Bronchial epithelial cell (primary cell): Measurements from ENCODE around the gene INPP5F. TPM values are rescaled to one million over a fixed set of nuclear protein-coding genes. Genes with fewer than 3 reads are reported as not detected.

Experiments
- DNase-seq: peaks from one replicate; pipeline ENCODE4 v3.0.0-alpha.2; 2010; ENCODE audit warnings: low read depth
- FAIRE-seq: peaks from 2 replicates; lab custom pipeline; 2011; peaks lifted over from hg19 to GRCh38; lab: Jason Lieb, UNC
- H3K27me3 ChIP-seq: 2 replicates; pipeline ENCODE4 v1.5.1; 2011; ENCODE audit warnings: low read length; ENCODE audit not compliant: control insufficient read depth, insufficient read depth
- H3K36me3 ChIP-seq: 2 replicates; pipeline ENCODE4 v1.5.1; 2011; ENCODE audit warnings: low read length; ENCODE audit not compliant: control insufficient read depth, insufficient read depth
- H3K4me3 ChIP-seq: 2 replicates; pipeline ENCODE4 v1.5.1; 2011; ENCODE audit warnings: mild to moderate bottlenecking, low read depth, low read length, control low read depth
- total RNA-seq: library from RNA; depleted of rRNA; stranded (reverse); fragments of >200 nt; gene quantifications from 2 replicates; pipeline ENCODE4 v1.2.1, GENCODE V29; 2014
- TF ChIP-seq, protein P1 (sequence below): IDR thresholded peaks from 2 replicates; pipeline ENCODE4 v1.5.1; 2011; ENCODE audit warnings: mild to moderate bottlenecking, moderate library complexity, low read length, control low read depth, inconsistent platforms; ENCODE audit not compliant: insufficient read depth, severe bottlenecking

Gene INPP5F
- total RNA-seq, 1 donor from 2014 or later, result 11.6 TPM

DNA sequence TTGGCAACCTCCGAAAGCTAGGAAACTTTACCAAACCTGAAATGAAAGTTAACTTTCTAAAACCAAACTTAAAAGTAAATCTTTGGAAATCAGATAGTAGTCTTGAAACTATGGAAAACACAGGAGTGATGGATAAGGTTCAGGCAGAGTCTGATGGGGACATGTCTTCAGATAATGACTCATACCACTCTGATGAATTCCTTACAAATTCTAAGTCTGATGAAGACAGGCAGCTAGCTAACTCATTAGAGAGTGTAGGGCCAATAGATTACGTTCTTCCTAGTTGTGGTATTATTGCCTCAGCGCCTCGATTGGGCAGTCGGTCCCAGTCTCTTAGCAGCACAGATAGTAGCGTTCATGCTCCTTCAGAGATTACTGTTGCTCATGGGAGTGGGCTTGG is 100.9 kb downstream of the INPP5F start:
- no peak overlapping the region for H3K4me3 ChIP-seq
- TF ChIP-seq, protein P1, sequence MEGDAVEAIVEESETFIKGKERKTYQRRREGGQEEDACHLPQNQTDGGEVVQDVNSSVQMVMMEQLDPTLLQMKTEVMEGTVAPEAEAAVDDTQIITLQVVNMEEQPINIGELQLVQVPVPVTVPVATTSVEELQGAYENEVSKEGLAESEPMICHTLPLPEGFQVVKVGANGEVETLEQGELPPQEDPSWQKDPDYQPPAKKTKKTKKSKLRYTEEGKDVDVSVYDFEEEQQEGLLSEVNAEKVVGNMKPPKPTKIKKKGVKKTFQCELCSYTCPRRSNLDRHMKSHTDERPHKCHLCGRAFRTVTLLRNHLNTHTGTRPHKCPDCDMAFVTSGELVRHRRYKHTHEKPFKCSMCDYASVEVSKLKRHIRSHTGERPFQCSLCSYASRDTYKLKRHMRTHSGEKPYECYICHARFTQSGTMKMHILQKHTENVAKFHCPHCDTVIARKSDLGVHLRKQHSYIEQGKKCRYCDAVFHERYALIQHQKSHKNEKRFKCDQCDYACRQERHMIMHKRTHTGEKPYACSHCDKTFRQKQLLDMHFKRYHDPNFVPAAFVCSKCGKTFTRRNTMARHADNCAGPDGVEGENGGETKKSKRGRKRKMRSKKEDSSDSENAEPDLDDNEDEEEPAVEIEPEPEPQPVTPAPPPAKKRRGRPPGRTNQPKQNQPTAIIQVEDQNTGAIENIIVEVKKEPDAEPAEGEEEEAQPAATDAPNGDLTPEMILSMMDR, result no peak

DNA sequence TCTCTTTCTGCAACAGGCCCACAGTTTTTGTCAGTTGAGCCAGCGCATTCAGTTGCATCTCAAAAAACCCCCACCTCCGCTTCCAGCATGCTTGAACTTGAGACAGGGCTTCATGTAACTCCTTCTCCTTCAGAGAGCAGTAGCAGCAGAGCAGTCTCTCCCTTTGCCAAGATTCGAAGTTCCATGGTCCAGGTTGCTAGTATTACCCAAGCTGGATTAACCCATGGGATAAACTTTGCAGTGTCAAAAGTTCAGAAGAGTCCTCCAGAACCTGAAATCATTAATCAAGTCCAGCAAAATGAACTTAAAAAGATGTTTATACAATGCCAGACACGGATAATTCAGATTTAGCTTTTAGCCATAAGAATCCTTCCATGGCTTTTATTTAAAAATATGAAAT is 101.6 kb downstream of the INPP5F start:
- Histone ChIP-seq H3K27me3 (no peaks in the 10 kb centered on the region), H3K36me3 (peaks cover 4% of the 10 kb centered on the region), H3K4me3 (no peak overlapping the region)
- FAIRE-seq (no peak), DNase-seq (no peak)
- TF ChIP-seq, protein P1, result no peak

More for the DNA sequence above, 100.9 kb downstream of the INPP5F start:
- Histone ChIP-seq H3K36me3 (peaks cover 4% of the 10 kb centered on the region), H3K27me3 (no peaks in the 10 kb centered on the region)
- FAIRE-seq, result no peak
- DNase-seq, result peak; percentile 34

DNA sequence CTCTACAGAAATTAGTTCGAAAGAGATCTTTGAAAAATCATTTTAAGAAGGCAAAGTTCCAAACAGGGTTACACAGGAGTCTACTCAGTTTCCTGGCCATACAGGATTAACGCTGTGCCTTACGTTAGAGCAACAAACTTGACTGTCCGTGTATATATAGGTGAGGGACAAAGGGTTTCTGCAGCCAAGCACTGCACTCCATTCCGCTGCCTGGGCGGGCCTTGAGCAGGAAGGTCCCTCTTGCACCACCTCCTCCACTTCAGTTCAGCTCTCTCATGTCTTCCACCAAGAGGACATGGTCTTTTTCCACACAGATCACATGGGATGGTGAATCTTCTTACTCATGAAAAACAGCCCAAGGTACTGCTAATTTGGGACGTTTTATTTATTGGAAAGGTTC is 103.6 kb downstream of the INPP5F start:
- TF ChIP-seq, protein P1, result no peak
- no peaks in the 10 kb centered on the region for H3K27me3 ChIP-seq
- no peak for FAIRE-seq
- no peak overlapping the region for H3K4me3 ChIP-seq
- DNase-seq, result no peak
- peaks cover 9% of the 10 kb centered on the region for H3K36me3 ChIP-seq

GRCh38 chr10:119830851-119831250 is 105.0 kb downstream of the INPP5F start:
- peaks cover 13% of the 10 kb centered on the region for H3K36me3 ChIP-seq
- DNase-seq (no peak), FAIRE-seq (peak; percentile 28)
- no peaks in the 10 kb centered on the region for H3K27me3 ChIP-seq
- TF ChIP-seq, protein P1, result no peak
- H3K4me3 ChIP-seq, result no peak overlapping the region

- DNase-seq (no peak), FAIRE-seq (no peak)
- TF ChIP-seq, protein P1, result no peak
- H3K36me3 ChIP-seq, result peaks cover 16% of the 10 kb centered on the region
- H3K4me3 ChIP-seq, result no peak overlapping the region
- no peaks in the 10 kb centered on the region for H3K27me3 ChIP-seq
Observed at GRCh38 chr10:119831656-119832055, 105.8 kb downstream of the INPP5F start.

- Histone ChIP-seq H3K4me3 (no peak overlapping the region), H3K36me3 (peaks cover 19% of the 10 kb centered on the region), H3K27me3 (no peaks in the 10 kb centered on the region)
- TF ChIP-seq, protein P1, result no peak
- FAIRE-seq (no peak), DNase-seq (no peak)
Observed at GRCh38 chr10:119832951-119833350, 107.1 kb downstream of the INPP5F start.
